Psoas muscle (tissue), 8 donors: ENCODE results near the gene TM4SF1. TPM values are rescaled to one million over a fixed set of nuclear protein-coding genes. Genes with fewer than 3 reads are reported as not detected.

Source experiments
- ATAC-seq, 4 donors: fragments of 200-7000 bp; cut with Tn5 transposase; one replicate each; pipeline ENCODE4 v1.9.1; 2020; ENCODE audit warnings: moderate library complexity in 3 of 4, mild to moderate bottlenecking in 2 of 4
- DNase-seq, 2 donors: peaks; one replicate each; pipeline ENCODE4 v3.0.0-alpha.2; 2020
- H3K27ac ChIP-seq: fragments of 200-600 bp; one replicate; pipeline ENCODE4 v1.8.0; 2022
- H3K27me3 ChIP-seq, 3 donors: fragments of 200-600 bp in 1 of 3; one replicate each; pipeline versions ENCODE4 v1.6.1 to v1.8.0; 2013 to 2022; ENCODE audit warnings: low read length in 2 of 3, mild to moderate bottlenecking in 2 of 3, moderate library complexity in 1 of 3; ENCODE audit not compliant: insufficient read depth in 3 of 3
- H3K36me3 ChIP-seq, 2 donors: fragments of 200-600 bp in 1 of 2; one replicate each; pipeline versions ENCODE4 v1.6.1 to v1.8.0; 2013 to 2022; ENCODE audit warnings: low read depth in 1 of 2, mild to moderate bottlenecking in 1 of 2, moderate library complexity in 1 of 2; ENCODE audit not compliant: insufficient read depth in 1 of 2
- H3K4me1 ChIP-seq: fragments of 200-600 bp; one replicate; pipeline ENCODE4 v1.8.0; 2022
- H3K4me3 ChIP-seq: fragments of 200-600 bp; one replicate; pipeline ENCODE4 v1.8.0; 2022; ENCODE audit warnings: mild to moderate bottlenecking
- H3K9me3 ChIP-seq: fragments of 200-600 bp; one replicate; pipeline ENCODE4 v1.8.0; 2022
- CTCF ChIP-seq: fragments of 200-600 bp; IDR thresholded peaks from one replicate; pipeline ENCODE4 v1.8.0; 2022; ENCODE audit warnings: antibody characterized with exemption
- WGBS, 3 donors: extraction: QIAGEN DNeasy Blood & Tissue Kit; methylation state at CpG; one replicate each; pipeline versions ENCODE4 v1.1.6 to v1.1.7; 2013; 5-methylcytosine and 5-hydroxymethylcytosine counted together
- intact Hi-C, 2 donors: fragments of 100-400 bp; cut with DNase I; formaldehyde crosslinking; loops; one replicate each; pipeline versions ENCODE4 v1.11.0 to v1.14.2; 2022
- polyA plus RNA-seq, 3 donors: library from polyadenylated mRNA; stranded (reverse); fragments of 200-250 nt; gene quantifications; one replicate each; pipeline ENCODE4 v1.2.3, GENCODE V29; 2013
- total RNA-seq, 4 donors: library from RNA; stranded (reverse); fragmentation: NEBNext Ultra II Directional in 2 of 4; extraction: Animal tissue kit (Norgen Biotek cat#: 25700) in 2 of 4; gene quantifications; one replicate each; pipeline versions ENCODE4 v1.2.1 to v1.2.4, GENCODE V29; 2021 to 2023
- donor health status: healthy with polysubstance abuse.
- donor health status: DM: no; HTN: no; CAD: no; lungs with moderate emphysema.
- donor health status: Bipolar disorder and iron deficiency.
- donor health status: healthy.
- donor health status: DM: yes; HTN: yes; CAD: no.
- donor health status: DM: no; HTN: no; CAD: no.
- donor health status: DM: no; HTN: no; CAD: no.
- donor health status: DM: yes; HTN: yes; CAD: no.

TM4SF1 gene
- total and polyA plus RNA-seq, 7 donors: 30.7 to 61.1 (median 49.4) TPM

GRCh38 chr3:149388001-149388440, 10.6 kb upstream of the TM4SF1 start:
- Histone ChIP-seq H3K36me3 (no peaks in the 10 kb centered on the region), H3K9me3 (no peaks in the 10 kb centered on the region), H3K27me3 (no peaks in the 10 kb centered on the region), H3K27ac (peak overlapping the region; percentile 65), H3K4me1 (peaks cover 18% of the 10 kb centered on the region), H3K4me3 (no peak overlapping the region)
- 80 to 83% (median 82%) methylated on average over 8 of the region's 8 CpGs for WGBS, 3 donors
- ATAC-seq (no peak), DNase-seq (no peak)
- no peak for TF ChIP-seq CTCF
- intact Hi-C loops: no loop called here

GRCh38 chr3:149386299-149386606, 8.8 kb upstream of the TM4SF1 start:
- 53 to 67% (median 56%) methylated on average over 1 of the region's 1 CpG for WGBS, 3 donors
- intact Hi-C loops: no loop called here
- peak overlapping the region; percentile 65 for H3K27ac ChIP-seq
- no peaks in the 10 kb centered on the region for H3K9me3 ChIP-seq
- H3K27me3 ChIP-seq: no peaks in the 10 kb centered on the region
- no peak for DNase-seq
- H3K36me3 ChIP-seq: no peaks in the 10 kb centered on the region
- no peak for TF ChIP-seq CTCF
- H3K4me3 ChIP-seq: no peak overlapping the region
- peaks cover 18% of the 10 kb centered on the region for H3K4me1 ChIP-seq
- ATAC-seq: no peak

- no peak for TF ChIP-seq CTCF
- DNase-seq: no peak
- Histone ChIP-seq H3K9me3 (no peaks in the 10 kb centered on the region), H3K36me3 (no peaks in the 10 kb centered on the region), H3K27ac (peak overlapping the region; percentile 65), H3K27me3 (no peaks in the 10 kb centered on the region), H3K4me1 (peaks cover 18% of the 10 kb centered on the region), H3K4me3 (no peak overlapping the region)
- ATAC-seq: no peak
- intact Hi-C loops: no loop called here
- WGBS, 3 donors: 82 to 89% (median 86%) methylated on average over 7 of the region's 7 CpGs
Measured at GRCh38 chr3:149385617-149386298, 8.3 kb upstream of the TM4SF1 start.

- TF ChIP-seq CTCF: no peak
- intact Hi-C loops: no loop called here
- Histone ChIP-seq H3K27me3 (no peaks in the 10 kb centered on the region), H3K36me3 (no peaks in the 10 kb centered on the region), H3K4me3 (no peak overlapping the region), H3K4me1 (peaks cover 18% of the 10 kb centered on the region), H3K27ac (peak overlapping the region; percentile 65), H3K9me3 (no peaks in the 10 kb centered on the region)
- DNase-seq (no peak), ATAC-seq (peak; percentile 45 to 80 (median 78))
- WGBS, 3 donors: 50 to 72% (median 55%) methylated on average over 6 of the region's 6 CpGs
Measured at GRCh38 chr3:149384911-149385321, 7.5 kb upstream of the TM4SF1 start.

- no peak for TF ChIP-seq CTCF
- no peaks in the 10 kb centered on the region for H3K9me3 ChIP-seq
- ATAC-seq (no peak), DNase-seq (no peak)
- peaks cover 18% of the 10 kb centered on the region for H3K4me1 ChIP-seq
- H3K4me3 ChIP-seq: no peak overlapping the region
- no peaks in the 10 kb centered on the region for H3K27me3 ChIP-seq
- H3K27ac ChIP-seq: no peak overlapping the region
- no peaks in the 10 kb centered on the region for H3K36me3 ChIP-seq
- intact Hi-C loops: no loop called here
Measured at GRCh38 chr3:149384167-149384566, 6.7 kb upstream of the TM4SF1 start.
